Right lobe of liver (tissue), 4 donors: Measurements from ENCODE around the gene MUC5AC.
"Not testable (repeated sequence)": the region's sequence is repeated elsewhere in the genome, so short reads cannot be mapped to it uniquely, and the experiment has no call there.

Experiments used
- CTCF ChIP-seq, 4 donors: fragments of 200-600 bp in 3 of 4; fragments of 450-650 bp in 1 of 4; IDR thresholded peaks; one replicate each; pipeline versions ENCODE4 v1.5.1 to v1.8.0; 2016 to 2022; ENCODE audit warnings: antibody characterized with exemption in 4 of 4, mild to moderate bottlenecking in 2 of 4
- POLR2A ChIP-seq: fragments of 450-650 bp; IDR thresholded peaks from one replicate; pipeline ENCODE4 v1.6.1; 2017; ENCODE audit warnings: antibody characterized with exemption, mild to moderate bottlenecking
- donor health status: DM: no; HTN: no; CAD: no.
- donor health status: DM: no; HTN: no; CAD: no.
- donor health status: DM: no; HTN: yes; CAD: no.

GRCh38 chr11:1191786-1192470, 34.2 kb downstream of the MUC5AC start:
- TF ChIP-seq CTCF (IDR thresholded peaks at IDR 0.05); POLR2A: not testable (repeated sequence)
